Large intestine (tissue), 3 donors: Measurements from ENCODE around the gene MROH7. TPM values are rescaled to one million over a fixed set of nuclear protein-coding genes. Genes with fewer than 3 reads are reported as not detected.

Experiments used
- DNase-seq, 2 donors: peaks; one replicate each; pipeline versions ENCODE4 v3.0.0 to v3.0.0-alpha.2; 2013
- H3K27ac ChIP-seq: one replicate; pipeline ENCODE4 v1.5.1; 2013; ENCODE audit warnings: low read length
- H3K27me3 ChIP-seq: 2 replicates; pipeline ENCODE4 v1.6.1; 2013; ENCODE audit warnings: low read length; ENCODE audit not compliant: control insufficient read depth, insufficient read depth
- H3K36me3 ChIP-seq: 2 replicates; pipeline ENCODE4 v1.6.1; 2013; ENCODE audit warnings: low read length; ENCODE audit not compliant: control insufficient read depth, insufficient read depth
- H3K4me1 ChIP-seq: one replicate; pipeline ENCODE4 v1.6.1; 2013; ENCODE audit warnings: low read length; ENCODE audit not compliant: control insufficient read depth, insufficient read depth
- H3K4me3 ChIP-seq: one replicate; pipeline ENCODE4 v1.5.1; 2013; ENCODE audit warnings: low read length
- H3K9me3 ChIP-seq: one replicate; pipeline ENCODE4 v1.6.1; 2013; ENCODE audit warnings: mild to moderate bottlenecking, low read depth, low read length, moderate library complexity; ENCODE audit not compliant: control insufficient read depth
- WGBS: methylation state at CpG from one replicate; pipeline ENCODE4 v1.1.5; 2013; ENCODE audit warnings: low lambda C conversion rate; ENCODE audit not compliant: insufficient coverage; 5-methylcytosine and 5-hydroxymethylcytosine counted together
- polyA plus RNA-seq: library from polyadenylated mRNA; unstranded; fragments of 120-200 nt; gene quantifications from one replicate; pipeline ENCODE4 v1.2.1, GENCODE V29; 2013

Gene MROH7
- polyA plus RNA-seq, 1 donor, result 25.1 TPM

- H3K27ac ChIP-seq, result no peak overlapping the region
- DNase-seq, result peak in 1 of 2 donors; percentile 47
- H3K36me3 ChIP-seq, result peaks cover 53% of the 10 kb centered on the region
- no CpG with 5 or more reads among the region's 6 CpGs for WGBS
- H3K4me1 ChIP-seq, result peaks cover 16% of the 10 kb centered on the region
- no peak overlapping the region for H3K4me3 ChIP-seq
- no peaks in the 10 kb centered on the region for H3K9me3 ChIP-seq
- H3K27me3 ChIP-seq, result no peaks in the 10 kb centered on the region
Measured at GRCh38 chr1:54610048-54610447, 31.5 kb upstream of the MROH7 start.

- DNase-seq, result no peak
Measured at GRCh38 chr1:54610601-54611580, 30.7 kb upstream of the MROH7 start.

DNA sequence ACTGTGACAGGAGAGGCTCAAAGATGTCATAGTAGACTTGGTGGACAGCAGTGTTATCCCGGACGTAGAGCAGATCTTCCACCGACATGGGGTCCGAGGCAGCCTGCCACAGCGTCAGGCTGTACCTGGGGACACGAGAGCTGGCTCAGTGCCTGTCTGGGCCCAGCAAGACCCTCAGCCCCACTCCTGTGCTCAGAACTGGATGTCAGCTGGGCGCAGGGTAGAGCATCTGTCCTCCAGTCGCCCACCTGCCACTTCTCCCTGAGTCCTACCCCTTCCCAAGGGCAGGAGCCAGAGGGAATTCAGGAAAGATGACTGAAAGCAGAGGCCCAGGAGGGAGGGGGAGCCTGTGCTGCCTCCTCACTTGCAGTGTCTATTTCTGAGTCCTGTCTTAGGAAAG, 30.0 kb upstream of the MROH7 start:
- Histone ChIP-seq H3K9me3 (no peaks in the 10 kb centered on the region), H3K36me3 (peaks cover 42% of the 10 kb centered on the region), H3K27me3 (no peaks in the 10 kb centered on the region), H3K4me3 (no peak overlapping the region), H3K4me1 (peaks cover 10% of the 10 kb centered on the region), H3K27ac (no peak overlapping the region)
- no CpG with 5 or more reads among the region's 8 CpGs for WGBS
- no peak for DNase-seq

More at GRCh38 chr1:54610601-54611580, 30.7 kb upstream of the MROH7 start:
- H3K9me3 ChIP-seq, result no peaks in the 10 kb centered on the region
- H3K27me3 ChIP-seq, result no peaks in the 10 kb centered on the region
- no peak overlapping the region for H3K4me3 ChIP-seq
- H3K36me3 ChIP-seq, result peaks cover 49% of the 10 kb centered on the region
- no peak overlapping the region for H3K27ac ChIP-seq
- peaks cover 18% of the 10 kb centered on the region for H3K4me1 ChIP-seq
- no CpG with 5 or more reads among the region's 18 CpGs for WGBS

DNA sequence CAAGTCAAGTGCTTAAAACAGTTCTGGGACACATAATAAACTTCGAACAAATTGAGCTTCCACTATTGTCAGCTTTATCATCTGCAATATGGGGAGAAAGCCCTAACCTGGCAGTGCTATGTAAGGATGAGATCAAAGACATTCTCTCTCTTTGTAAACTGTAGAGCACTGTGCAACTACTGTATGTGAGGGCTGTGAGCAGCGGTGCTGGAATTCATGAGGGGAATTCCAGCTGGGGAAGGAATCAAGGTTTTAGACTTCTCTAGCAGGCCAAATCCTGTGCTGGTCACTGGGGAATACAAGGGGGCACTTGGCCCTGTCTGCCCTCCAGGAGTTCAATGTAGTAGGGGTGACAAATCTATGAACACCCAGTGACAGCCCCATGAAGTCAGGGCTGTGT, 27.6 kb upstream of the MROH7 start:
- peaks cover 21% of the 10 kb centered on the region for H3K36me3 ChIP-seq
- no peak for DNase-seq
- H3K27me3 ChIP-seq, result no peaks in the 10 kb centered on the region
- H3K4me3 ChIP-seq, result no peak overlapping the region
- H3K4me1 ChIP-seq, result peaks cover 10% of the 10 kb centered on the region
- H3K27ac ChIP-seq, result peak overlapping the region; percentile 72
- no peaks in the 10 kb centered on the region for H3K9me3 ChIP-seq
- no CpG with 5 or more reads among the region's 2 CpGs for WGBS

DNA sequence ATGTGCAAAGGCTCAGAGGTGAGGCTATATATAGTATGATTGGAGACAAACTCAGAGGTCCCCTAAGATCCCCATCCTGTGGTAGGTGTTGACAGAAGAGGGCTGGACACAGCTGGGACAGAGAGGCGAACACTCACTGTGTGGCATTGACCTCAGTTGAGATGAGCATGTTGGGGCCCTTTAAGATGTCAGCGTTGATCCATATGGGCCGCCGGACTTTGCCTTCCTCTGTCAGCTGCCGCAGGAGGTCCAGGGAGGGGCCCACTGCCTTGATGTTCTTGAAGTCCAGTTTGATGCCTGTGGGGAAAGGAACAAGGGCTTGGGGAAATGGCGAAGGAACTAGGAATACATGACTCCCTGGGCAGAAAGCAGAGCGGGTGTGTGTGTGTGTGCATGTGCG, 27.0 kb upstream of the MROH7 start:
- Histone ChIP-seq H3K4me1 (peaks cover 10% of the 10 kb centered on the region), H3K27me3 (no peaks in the 10 kb centered on the region), H3K36me3 (peaks cover 15% of the 10 kb centered on the region), H3K4me3 (peak overlapping the region; percentile 35), H3K27ac (peak overlapping the region; percentile 72), H3K9me3 (no peaks in the 10 kb centered on the region)
- peak; percentile 72 to 84 for DNase-seq
- WGBS, result no CpG with 5 or more reads among the region's 8 CpGs

GRCh38 chr1:54615531-54616279, 25.9 kb upstream of the MROH7 start:
- Histone ChIP-seq H3K36me3 (peaks cover 5% of the 10 kb centered on the region), H3K4me1 (peaks cover 10% of the 10 kb centered on the region), H3K27ac (peak overlapping the region; percentile 72), H3K4me3 (peak overlapping the region; percentile 35), H3K27me3 (no peaks in the 10 kb centered on the region), H3K9me3 (no peaks in the 10 kb centered on the region)
- DNase-seq, result no peak
- WGBS, result no CpG with 5 or more reads among the region's 13 CpGs

GRCh38 chr1:54619749-54620148, 21.8 kb upstream of the MROH7 start:
- WGBS, result no CpG with 5 or more reads among the region's 8 CpGs

GRCh38 chr1:54623216-54624007, 18.2 kb upstream of the MROH7 start, which contains the start of gene FAM151A:
TSS of gene FAM151A (minus strand) at chr1:54623525. CDS start at chr1:54623395, 130 bp downstream.
- peak within 1 kb of the TSS; percentile 34 for H3K4me3 ChIP-seq
- peak within 1 kb of the TSS; percentile 70 for H3K27ac ChIP-seq
- no CpG with 5 or more reads among the region's 18 CpGs for WGBS
- H3K9me3 ChIP-seq, result no peaks in the 10 kb centered on the region
- DNase-seq, result peak; percentile 42 to 64
- no peaks in the 10 kb centered on the region for H3K27me3 ChIP-seq
- peaks cover 11% of the 10 kb centered on the region for H3K4me1 ChIP-seq
- H3K36me3 ChIP-seq, result no peaks in the 10 kb centered on the region

More at GRCh38 chr1:54619749-54620148, 21.8 kb upstream of the MROH7 start:
- no peak overlapping the region for H3K4me3 ChIP-seq
- no peaks in the 10 kb centered on the region for H3K27me3 ChIP-seq
- no peak for DNase-seq
- no peaks in the 10 kb centered on the region for H3K9me3 ChIP-seq
- H3K27ac ChIP-seq, result no peak overlapping the region
- H3K36me3 ChIP-seq, result no peaks in the 10 kb centered on the region
- H3K4me1 ChIP-seq, result peaks cover 16% of the 10 kb centered on the region

DNA sequence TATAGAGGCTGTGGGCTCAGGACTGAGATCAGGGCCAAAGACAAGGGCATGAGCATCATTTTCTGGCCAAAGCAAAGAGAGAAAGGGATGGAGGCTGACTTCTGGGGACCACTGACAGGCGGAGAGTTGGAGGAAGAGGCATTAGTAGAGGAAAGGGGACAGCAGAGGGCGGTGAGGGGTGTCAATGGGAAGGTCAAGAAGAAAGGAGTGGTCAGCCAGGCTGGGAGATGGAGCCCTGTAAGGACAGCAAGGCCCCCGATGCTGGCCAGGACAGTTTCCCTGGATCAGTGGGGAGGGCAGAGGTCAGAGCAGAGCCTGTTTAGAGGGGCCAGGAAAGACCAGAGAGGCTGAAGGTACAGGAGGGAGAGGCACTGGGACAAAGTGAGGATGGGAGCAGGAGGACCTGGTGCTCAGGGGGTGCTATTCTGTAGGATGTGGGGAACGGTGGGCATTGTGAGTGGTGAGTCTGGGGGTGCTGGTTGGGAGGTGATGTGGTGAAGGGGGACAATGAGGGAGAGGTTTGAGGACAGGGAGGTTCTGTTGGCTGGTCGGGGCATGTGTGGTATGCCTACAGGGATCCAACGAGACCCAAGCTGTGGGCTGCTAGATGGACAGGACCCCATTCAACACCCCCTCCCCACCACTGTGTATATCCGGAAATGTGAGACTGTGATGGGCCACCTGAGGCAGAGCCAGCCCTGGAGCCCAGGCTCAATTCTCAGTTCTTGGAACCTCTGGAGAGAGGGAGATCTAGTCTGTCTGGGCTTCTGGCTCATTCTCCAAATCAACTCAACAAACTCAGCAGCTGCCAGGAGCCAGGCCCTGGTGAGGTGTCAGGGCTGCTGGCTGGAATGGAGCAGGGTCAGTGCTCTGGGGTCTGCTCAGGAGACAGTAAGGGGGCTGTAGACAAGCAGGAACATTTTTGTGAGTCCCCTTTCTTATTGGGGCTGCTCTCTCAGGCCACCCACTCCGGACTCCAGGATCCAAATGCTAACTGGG, 16.8 kb upstream of the MROH7 start:
- Histone ChIP-seq H3K9me3 (no peaks in the 10 kb centered on the region), H3K4me1 (peaks cover 11% of the 10 kb centered on the region), H3K4me3 (no peak overlapping the region), H3K27me3 (no peaks in the 10 kb centered on the region), H3K36me3 (no peaks in the 10 kb centered on the region), H3K27ac (no peak overlapping the region)
- DNase-seq, result no peak
- 40% methylated on average over 1 of the region's 8 CpGs for WGBS
